GM18526 (cell line): Measurements from ENCODE around the gene HTR4.

Experiments
- POLR2A ChIP-seq: IDR thresholded peaks from 3 replicates; pipeline ENCODE4 v1.6.1; 2011; ENCODE audit not compliant: insufficient read length; ENCODE audit errors: extremely low read depth

The HTR4 gene

GRCh38 chr5:148584103-148584502 is 70.2 kb downstream of the HTR4 start:
- no peak for TF ChIP-seq POLR2A

- TF ChIP-seq POLR2A = no peak
Measured at GRCh38 chr5:148583421-148583965, 70.8 kb downstream of the HTR4 start.

- TF ChIP-seq POLR2A = no peak
Measured at GRCh38 chr5:148574167-148574566, 80.2 kb downstream of the HTR4 start.

GRCh38 chr5:148573374-148573773 is 81.0 kb downstream of the HTR4 start:
- TF ChIP-seq POLR2A = no peak

- TF ChIP-seq POLR2A = no peak
Measured at GRCh38 chr5:148569948-148570347, 84.4 kb downstream of the HTR4 start.

GRCh38 chr5:148565148-148565547 is 89.2 kb downstream of the HTR4 start:
- TF ChIP-seq POLR2A = no peak

GRCh38 chr5:148563021-148563420 is 91.3 kb downstream of the HTR4 start:
- no peak for TF ChIP-seq POLR2A

- no peak for TF ChIP-seq POLR2A
Measured at GRCh38 chr5:148561801-148562311, 92.5 kb downstream of the HTR4 start.

GRCh38 chr5:148559461-148559860 is 94.9 kb downstream of the HTR4 start:
- TF ChIP-seq POLR2A = no peak

- TF ChIP-seq POLR2A = no peak
Measured at GRCh38 chr5:148558892-148559291, 95.4 kb downstream of the HTR4 start.

GRCh38 chr5:148556835-148557234 is 97.5 kb downstream of the HTR4 start:
- TF ChIP-seq POLR2A = no peak

- no peak for TF ChIP-seq POLR2A
Measured at GRCh38 chr5:148554621-148555020, 99.7 kb downstream of the HTR4 start.

GRCh38 chr5:148543727-148544126 is 110.6 kb downstream of the HTR4 start:
- no peak for TF ChIP-seq POLR2A

GRCh38 chr5:148542812-148543211 is 111.5 kb downstream of the HTR4 start:
- TF ChIP-seq POLR2A = no peak

- TF ChIP-seq POLR2A = no peak
Measured at GRCh38 chr5:148541054-148541835, 113.1 kb downstream of the HTR4 start.

- no peak for TF ChIP-seq POLR2A
Measured at GRCh38 chr5:148540647-148541046, 113.7 kb downstream of the HTR4 start.

GRCh38 chr5:148539851-148540250 is 114.5 kb downstream of the HTR4 start:
- no peak for TF ChIP-seq POLR2A

- no peak for TF ChIP-seq POLR2A
Measured at GRCh38 chr5:148535190-148535589, 119.1 kb downstream of the HTR4 start.
